Spinal cord (tissue), 10 donors: ENCODE results near the gene CXCL14. TPM values are rescaled to one million over a fixed set of nuclear protein-coding genes. Genes with fewer than 3 reads are reported as not detected.

Experiments
- DNase-seq, 6 donors: peaks; one replicate each; pipeline versions ENCODE4 v3.0.0 to v3.0.0-alpha.2; 2013 to 2015; ENCODE audit warnings: low spot score in 6 of 6, low read depth in 4 of 6
- H3K27ac ChIP-seq: one replicate; pipeline ENCODE4 v1.5.1; 2013; ENCODE audit warnings: low read depth, low read length, control low read depth
- H3K27me3 ChIP-seq: one replicate; pipeline ENCODE4 v1.6.1; 2013; ENCODE audit warnings: low read length; ENCODE audit not compliant: control insufficient read depth, insufficient read depth
- H3K36me3 ChIP-seq: one replicate; pipeline ENCODE4 v1.6.1; 2013; ENCODE audit warnings: low read length; ENCODE audit not compliant: control insufficient read depth, insufficient read depth
- H3K4me1 ChIP-seq: one replicate; pipeline ENCODE4 v1.6.1; 2013; ENCODE audit warnings: low read length; ENCODE audit not compliant: control insufficient read depth, insufficient read depth
- H3K4me3 ChIP-seq: one replicate; pipeline ENCODE4 v1.5.1; 2013; ENCODE audit warnings: low read depth, low read length, control low read depth
- H3K9me3 ChIP-seq: one replicate; pipeline ENCODE4 v1.6.1; 2013; ENCODE audit warnings: low read length; ENCODE audit not compliant: control insufficient read depth, insufficient read depth
- WGBS: methylation state at CpG from one replicate; pipeline ENCODE4 v1.1.5; 2013; ENCODE audit warnings: missing lambda C conversion rate; ENCODE audit not compliant: insufficient coverage; 5-methylcytosine and 5-hydroxymethylcytosine counted together
- polyA plus RNA-seq, 2 donors: library from polyadenylated mRNA; unstranded; fragments of 120-200 nt; gene quantifications; one replicate each; pipeline ENCODE4 v1.2.1, GENCODE V29; 2013; ENCODE audit not compliant: insufficient read length in 2 of 2
- total RNA-seq, 2 donors: library from RNA; depleted of rRNA in 1 of 2; stranded (reverse); fragments of 120-200 nt in 1 of 2; fragments of >200 nt in 1 of 2; gene quantifications; one replicate each; pipeline versions ENCODE4 v1.2.3 to v1.2.4, GENCODE V29; 2013 to 2014
- donor health status: healthy.

Gene CXCL14
- total and polyA plus RNA-seq, 4 donors, result 13.0 to 22.2 (median 18.7) TPM

DNA sequence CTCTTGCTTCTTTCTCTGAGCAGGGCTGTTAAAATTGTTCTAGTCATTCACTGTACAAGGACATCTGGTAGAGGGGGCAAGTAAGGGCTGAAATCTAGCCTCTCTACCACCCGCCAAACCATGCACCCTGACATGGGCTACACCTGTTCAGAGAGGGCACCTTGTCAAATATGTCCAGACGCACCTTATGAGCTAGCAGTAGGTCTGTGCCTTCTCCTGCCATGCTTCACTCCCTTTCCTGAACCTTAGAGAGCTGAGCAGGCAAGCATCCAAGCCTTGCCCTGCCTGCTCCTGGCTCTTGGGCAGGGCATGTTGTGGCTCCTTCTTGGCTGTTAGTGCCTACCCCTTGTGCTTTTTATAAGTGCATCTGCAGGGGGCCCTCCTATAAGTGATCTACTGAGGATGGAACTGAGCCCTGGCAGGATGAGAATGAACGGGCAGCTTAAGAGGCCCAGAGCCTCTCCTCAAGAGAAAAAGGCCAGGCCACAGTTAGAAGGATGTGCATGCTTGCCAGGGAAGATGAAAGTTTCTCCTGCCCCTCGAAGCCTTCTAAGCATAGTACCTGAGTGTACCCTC, 39.3 kb downstream of the CXCL14 start:
- Histone ChIP-seq H3K4me3 (no peak overlapping the region), H3K27ac (no peak overlapping the region), H3K36me3 (no peaks in the 10 kb centered on the region), H3K27me3 (peaks cover 97% of the 10 kb centered on the region), H3K4me1 (peaks cover 33% of the 10 kb centered on the region), H3K9me3 (peaks cover 2% of the 10 kb centered on the region)
- DNase-seq, result no peak
- WGBS, result 60% methylated on average over 2 of the region's 4 CpGs

DNA sequence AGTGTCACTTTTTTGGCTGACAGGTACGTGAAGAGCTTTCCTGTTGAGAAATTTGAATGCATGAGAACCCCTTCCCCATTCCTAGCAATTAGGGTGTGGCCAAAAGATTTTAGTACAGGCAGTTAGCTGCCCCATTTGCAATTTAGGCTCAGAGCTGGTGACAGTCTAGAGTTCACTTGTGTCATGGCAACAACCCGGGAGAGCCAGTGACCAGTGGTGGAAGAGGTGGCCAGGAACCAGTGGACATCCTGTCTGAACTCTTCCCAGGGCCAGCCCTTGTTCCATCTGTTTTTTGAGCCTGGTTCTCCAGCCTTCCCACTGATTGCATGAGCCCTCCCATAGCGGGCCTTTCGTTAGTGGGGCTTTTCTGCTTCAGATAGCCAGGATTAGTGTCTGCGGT, 40.5 kb downstream of the CXCL14 start:
- H3K4me3 ChIP-seq, result no peak overlapping the region
- H3K9me3 ChIP-seq, result peaks cover 2% of the 10 kb centered on the region
- 98% methylated on average over 3 of the region's 5 CpGs for WGBS
- H3K27ac ChIP-seq, result no peak overlapping the region
- H3K4me1 ChIP-seq, result peaks cover 22% of the 10 kb centered on the region
- no peak for DNase-seq
- no peaks in the 10 kb centered on the region for H3K36me3 ChIP-seq
- H3K27me3 ChIP-seq, result peaks cover 96% of the 10 kb centered on the region

DNA sequence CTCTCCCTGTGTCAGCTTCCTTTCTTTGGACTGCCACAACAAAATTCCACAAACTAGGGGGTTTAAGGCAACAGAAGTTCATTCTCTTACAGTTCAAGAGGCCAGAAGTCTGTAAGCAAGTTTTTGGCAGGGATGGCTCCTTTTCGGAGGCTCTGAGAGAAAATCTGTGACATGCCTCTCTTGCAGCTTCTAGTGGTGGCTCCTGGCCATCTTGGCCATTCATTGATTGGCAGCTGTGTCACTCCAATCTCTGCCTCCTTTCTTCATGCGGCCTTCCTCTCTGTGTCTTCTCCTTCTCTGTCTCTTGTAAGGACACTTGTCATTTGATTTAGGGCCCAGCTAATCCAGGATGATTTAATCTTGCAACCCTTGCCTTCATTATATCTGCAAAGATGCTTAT, 41.0 kb downstream of the CXCL14 start:
- Histone ChIP-seq H3K4me3 (no peak overlapping the region), H3K4me1 (peaks cover 20% of the 10 kb centered on the region), H3K27me3 (peaks cover 97% of the 10 kb centered on the region), H3K36me3 (no peaks in the 10 kb centered on the region), H3K27ac (no peak overlapping the region), H3K9me3 (peaks cover 2% of the 10 kb centered on the region)
- 90% methylated on average over 2 of the region's 2 CpGs for WGBS
- DNase-seq, result no peak

DNA sequence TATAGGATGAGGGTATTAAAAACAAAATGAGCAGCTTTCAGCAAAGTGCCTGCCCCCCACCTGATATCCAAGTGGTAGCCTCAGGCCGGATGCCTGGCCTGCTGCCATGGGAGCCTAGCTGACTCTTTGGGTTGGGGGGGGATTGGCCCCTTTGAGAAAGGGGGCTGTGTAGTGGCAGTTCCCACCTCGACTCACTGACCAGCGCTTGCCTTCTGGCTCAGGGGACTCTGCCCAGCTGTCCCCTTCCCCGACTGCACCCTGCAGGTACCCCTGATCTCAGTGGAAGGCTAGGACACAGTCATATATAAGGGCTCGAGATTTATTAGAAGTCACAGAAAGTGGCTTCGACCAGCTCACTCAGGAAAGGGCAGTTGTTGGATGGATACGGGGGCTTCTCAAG, 41.5 kb downstream of the CXCL14 start:
- no peak for DNase-seq
- 61% methylated on average over 5 of the region's 7 CpGs for WGBS
- Histone ChIP-seq H3K27ac (no peak overlapping the region), H3K27me3 (peaks cover 99% of the 10 kb centered on the region), H3K4me1 (peaks cover 20% of the 10 kb centered on the region), H3K9me3 (peaks cover 2% of the 10 kb centered on the region), H3K4me3 (no peak overlapping the region), H3K36me3 (no peaks in the 10 kb centered on the region)

DNA sequence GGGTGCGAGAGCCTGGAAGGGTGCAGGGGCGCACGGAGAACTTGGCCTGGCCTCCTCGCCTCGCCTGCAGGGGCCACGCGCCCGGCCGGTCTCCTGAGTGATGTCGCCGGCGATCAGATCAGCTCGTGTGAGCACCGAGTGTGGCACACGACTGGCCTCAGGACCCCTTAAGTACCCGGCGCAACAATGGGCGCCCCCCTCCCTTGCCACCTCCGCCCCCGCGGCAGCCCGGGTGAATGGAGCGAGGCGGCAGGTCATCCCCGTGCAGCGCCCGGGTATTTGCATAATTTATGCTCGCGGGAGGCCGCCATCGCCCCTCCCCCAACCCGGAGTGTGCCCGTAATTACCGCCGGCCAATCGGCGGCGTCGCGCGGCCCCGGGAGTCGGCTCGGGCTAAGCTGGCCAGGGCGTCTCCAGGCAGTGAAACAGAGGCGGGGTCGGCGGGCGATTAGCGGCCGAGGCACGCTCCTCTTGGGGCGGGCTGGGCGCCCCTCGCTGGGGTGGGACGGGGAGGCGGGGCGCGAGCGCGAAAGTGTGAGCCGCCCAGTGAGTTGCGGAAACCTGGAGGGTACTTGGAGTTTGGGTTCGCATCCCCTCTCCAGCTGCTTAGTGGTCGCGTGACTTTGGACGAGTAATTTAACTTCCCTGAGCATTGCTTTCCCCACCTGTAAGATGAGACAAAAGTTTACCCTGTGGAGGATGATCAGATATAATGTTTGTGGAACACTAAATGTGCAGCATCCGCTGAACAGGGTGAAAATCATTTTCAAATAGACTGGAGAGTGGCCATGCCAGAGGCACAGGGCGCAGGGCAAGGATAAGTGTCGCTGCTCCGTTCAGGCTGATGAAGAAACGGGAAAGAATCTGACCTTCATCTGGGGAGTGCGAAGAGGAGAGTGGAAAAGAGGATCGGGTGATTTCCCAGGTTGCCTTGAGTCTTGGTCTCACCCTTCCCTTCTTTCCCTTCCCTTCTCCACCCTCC, 42.7 kb downstream of the CXCL14 start, which contains the start of gene NEUROG1:
TSS of gene NEUROG1 (minus strand) at position 145 of the 982 bp plus-strand sequence. CDS start 274 bp downstream, outside the sequence.
- Histone ChIP-seq H3K4me1 (peaks cover 20% of the 10 kb centered on the region), H3K27me3 (peaks cover 95% of the 10 kb centered on the region), H3K27ac (no peak within 1 kb of the TSS), H3K36me3 (no peaks in the 10 kb centered on the region), H3K9me3 (peaks cover 2% of the 10 kb centered on the region), H3K4me3 (no peak within 1 kb of the TSS)
- DNase-seq, result peak in 2 of 6 donors; percentile 51 to 75
- 2% methylated on average over 67 of the region's 74 CpGs for WGBS

DNA sequence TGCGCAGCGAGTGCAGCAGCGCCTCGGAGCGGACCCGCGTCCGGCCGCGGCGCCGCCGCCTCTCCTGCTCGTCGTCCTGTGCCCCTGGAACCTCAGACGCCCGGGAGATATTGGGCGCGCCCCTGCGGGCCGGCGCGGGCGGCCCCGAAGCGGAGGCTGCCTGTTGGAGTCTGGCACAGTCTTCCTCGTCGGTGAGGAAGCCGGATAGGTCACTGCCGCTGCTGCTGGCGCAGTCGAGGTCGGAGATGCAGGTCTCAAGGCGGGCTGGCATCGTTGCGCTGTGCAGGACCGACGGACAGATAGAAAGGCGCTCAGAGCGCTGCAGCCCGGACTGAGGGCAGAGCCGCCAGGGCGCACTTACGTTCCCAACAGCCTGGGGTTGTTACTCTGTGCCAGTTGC, 43.4 kb downstream of the CXCL14 start:
- H3K9me3 ChIP-seq, result peaks cover 2% of the 10 kb centered on the region
- H3K4me3 ChIP-seq, result no peak overlapping the region
- H3K27me3 ChIP-seq, result peaks cover 94% of the 10 kb centered on the region
- H3K27ac ChIP-seq, result no peak overlapping the region
- H3K36me3 ChIP-seq, result no peaks in the 10 kb centered on the region
- DNase-seq, result peak in 1 of 6 donors; percentile 32
- H3K4me1 ChIP-seq, result peaks cover 20% of the 10 kb centered on the region
- WGBS, result under 1% methylated on average over 44 of the region's 44 CpGs

DNA sequence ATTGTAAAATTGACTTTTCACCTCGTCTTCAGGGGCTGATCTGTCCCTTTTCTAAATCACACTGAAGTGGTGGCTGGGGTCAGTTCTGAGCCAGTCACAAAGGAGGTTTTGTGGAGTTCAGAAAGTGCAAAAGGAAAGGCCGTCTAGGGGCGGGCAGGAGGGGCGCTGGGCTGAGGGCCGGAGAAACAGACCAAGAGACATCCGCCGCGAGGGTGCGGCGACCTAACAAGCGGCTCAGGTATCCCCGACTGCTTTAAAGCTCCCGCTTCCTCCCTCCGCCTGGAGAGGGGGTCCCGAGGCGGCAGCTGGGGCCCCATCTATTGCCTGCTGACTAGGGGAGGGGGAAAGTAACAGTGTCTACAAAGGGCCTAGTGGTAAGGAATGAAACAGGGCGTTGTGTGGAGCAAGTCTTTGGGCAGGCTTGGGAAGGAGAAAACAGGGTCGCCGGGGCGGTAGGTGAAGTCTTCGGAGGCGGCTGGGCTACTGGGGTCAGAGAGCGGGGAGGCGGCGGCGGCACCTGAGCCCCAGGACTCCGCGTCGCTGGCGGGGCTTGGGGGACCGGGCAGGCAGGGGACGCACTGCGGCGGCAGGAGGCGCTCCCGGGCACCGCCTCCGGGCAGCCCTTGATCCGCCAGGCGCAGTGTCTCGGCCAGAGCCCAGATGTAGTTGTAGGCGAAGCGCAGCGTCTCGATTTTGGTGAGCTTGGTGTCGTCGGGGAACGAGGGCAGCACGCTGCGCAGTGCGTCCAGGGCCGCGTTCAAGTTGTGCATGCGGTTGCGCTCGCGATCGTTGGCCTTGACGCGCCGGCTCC, 44.0 kb downstream of the CXCL14 start:
- Histone ChIP-seq H3K27me3 (peaks cover 94% of the 10 kb centered on the region), H3K9me3 (peaks cover 2% of the 10 kb centered on the region), H3K4me3 (no peak overlapping the region), H3K27ac (no peak overlapping the region), H3K36me3 (no peaks in the 10 kb centered on the region), H3K4me1 (peaks cover 20% of the 10 kb centered on the region)
- DNase-seq, result peak in 1 of 6 donors; percentile 27
- WGBS, result 3% methylated on average over 60 of the region's 61 CpGs

DNA sequence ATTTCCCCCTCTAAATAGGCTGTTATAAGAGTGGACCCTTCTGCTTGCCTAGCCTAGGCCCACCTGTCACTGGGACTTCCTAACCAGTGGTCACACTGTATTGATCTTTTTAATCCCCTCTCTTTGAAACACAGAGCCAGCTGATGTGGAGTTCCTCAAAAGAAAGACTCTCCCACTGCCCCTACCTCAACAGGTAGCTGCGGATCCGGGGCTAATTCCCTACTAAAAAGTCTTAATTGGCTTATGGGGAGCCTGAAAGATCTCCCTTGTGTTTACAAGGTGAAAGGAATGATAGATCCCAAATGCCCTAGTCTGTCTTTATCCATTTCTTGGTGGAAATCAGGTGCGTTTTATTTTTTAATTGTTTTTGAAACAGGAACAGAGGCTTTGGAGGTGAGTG, 45.0 kb downstream of the CXCL14 start:
- 60% methylated on average over 1 of the region's 3 CpGs for WGBS
- no peaks in the 10 kb centered on the region for H3K36me3 ChIP-seq
- no peak overlapping the region for H3K27ac ChIP-seq
- H3K4me3 ChIP-seq, result no peak overlapping the region
- DNase-seq, result no peak
- peaks cover 90% of the 10 kb centered on the region for H3K27me3 ChIP-seq
- H3K9me3 ChIP-seq, result peaks cover 2% of the 10 kb centered on the region
- peaks cover 20% of the 10 kb centered on the region for H3K4me1 ChIP-seq

DNA sequence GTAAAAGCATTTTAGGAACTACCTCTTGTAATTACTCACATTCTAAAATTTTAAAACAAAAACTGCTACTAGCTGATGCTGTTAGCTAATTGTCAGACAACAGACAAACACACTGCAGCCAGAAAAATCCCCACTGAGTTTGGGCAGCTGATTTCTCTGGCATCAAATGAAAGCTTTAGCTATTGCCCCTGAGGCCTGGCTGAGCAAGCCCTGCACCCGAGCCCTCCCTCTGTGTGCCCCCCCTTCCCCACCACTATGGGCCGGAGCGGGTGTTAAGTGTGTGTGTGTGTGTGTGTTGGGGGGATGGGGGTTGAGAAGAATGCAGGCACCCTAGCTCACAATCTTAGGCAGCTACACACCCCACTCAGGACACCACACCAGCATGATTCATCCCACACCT, 45.5 kb downstream of the CXCL14 start:
- Histone ChIP-seq H3K36me3 (no peaks in the 10 kb centered on the region), H3K4me1 (peaks cover 20% of the 10 kb centered on the region), H3K27me3 (peaks cover 86% of the 10 kb centered on the region), H3K27ac (no peak overlapping the region), H3K9me3 (peaks cover 2% of the 10 kb centered on the region), H3K4me3 (no peak overlapping the region)
- WGBS, result no CpG with 5 or more reads among the region's 3 CpGs
- peak in 1 of 6 donors; percentile 62 for DNase-seq
